Measurements from ENCODE around the gene SPG21.

The SPG21 gene

DNA sequence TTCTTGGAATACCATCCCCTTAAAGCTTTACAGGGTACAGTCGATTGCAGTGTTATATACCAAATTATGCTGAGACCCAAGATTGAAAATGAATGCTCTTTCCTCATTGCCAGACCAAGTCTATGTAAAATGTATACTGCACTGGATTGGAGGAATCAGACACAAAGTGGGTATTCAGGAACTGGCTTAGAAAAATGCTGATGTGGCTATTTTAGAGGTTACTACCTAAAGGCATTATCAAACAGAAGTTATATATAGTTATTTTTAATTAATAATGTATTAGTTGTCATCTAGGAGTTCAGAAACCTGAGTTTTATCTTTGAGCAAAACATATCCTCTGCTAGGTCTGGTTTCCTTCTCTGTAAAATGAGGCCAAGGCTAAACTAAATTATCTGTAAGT lies 3.6 kb upstream of the SPG21 start:
- DNase-seq, result no peak

DNA sequence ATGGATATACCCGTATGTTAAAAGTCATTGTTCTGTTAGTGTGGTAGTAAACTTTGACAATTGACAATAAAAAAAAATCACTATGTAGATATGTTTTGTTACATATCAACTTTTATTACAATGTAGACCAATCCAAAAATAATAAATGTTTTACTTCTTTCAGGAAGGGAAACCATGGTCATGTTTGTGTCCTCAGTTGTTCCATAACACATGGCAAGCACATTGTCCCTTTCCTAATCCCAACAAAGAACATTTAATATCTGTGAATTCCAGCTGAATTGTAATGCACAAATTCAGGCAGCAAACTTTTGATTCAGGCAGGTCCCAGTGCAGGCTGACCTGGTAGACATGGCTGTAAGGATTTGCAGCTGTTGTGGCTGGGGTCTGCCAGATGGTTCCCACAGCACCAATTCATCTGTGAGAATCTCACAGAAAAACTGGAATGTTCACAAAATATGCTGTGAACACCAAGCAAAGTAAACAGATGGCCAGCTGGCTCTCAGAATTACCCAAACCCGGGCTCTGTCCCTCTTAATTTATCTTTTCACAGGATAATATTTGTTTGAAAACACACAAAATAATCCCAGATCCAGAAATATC lies 1.9 kb upstream of the SPG21 start:
- no peak for DNase-seq

DNA sequence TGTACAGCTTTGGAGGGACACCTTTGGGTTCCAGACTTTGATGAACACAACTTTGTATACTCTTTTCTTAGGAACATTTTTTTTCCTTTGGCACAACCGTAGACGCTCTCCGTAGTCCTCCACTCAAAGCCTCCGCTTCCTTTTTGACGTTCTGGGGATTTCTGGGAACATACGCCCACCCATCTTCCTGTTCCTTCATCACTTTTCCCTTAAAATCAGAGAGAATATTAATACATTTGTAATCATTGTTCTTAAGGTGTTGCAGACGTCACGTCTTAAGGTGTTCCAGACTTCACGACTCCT lies 405 bp upstream of the SPG21 start:
- no peak for DNase-seq

DNA sequence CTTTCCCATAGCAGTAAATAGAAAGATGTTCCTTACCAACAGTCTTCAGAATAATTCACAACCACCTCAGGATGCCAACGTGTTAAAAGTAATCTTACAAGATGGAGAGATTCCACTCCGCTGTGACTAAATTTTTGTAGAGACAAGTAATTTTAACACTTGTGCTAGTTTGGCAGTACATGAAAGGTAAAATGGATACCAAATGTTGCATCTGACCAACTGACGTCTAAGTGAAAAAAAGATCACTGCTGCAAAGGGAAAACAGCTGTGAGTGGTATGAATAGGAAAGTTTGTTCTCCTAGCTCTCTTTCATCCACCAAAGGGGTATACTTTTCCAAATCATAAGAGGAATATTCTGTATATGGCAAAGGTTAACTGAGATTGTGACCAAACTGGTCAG lies 2.6 kb downstream of the SPG21 start:
- no peak for DNase-seq

DNA sequence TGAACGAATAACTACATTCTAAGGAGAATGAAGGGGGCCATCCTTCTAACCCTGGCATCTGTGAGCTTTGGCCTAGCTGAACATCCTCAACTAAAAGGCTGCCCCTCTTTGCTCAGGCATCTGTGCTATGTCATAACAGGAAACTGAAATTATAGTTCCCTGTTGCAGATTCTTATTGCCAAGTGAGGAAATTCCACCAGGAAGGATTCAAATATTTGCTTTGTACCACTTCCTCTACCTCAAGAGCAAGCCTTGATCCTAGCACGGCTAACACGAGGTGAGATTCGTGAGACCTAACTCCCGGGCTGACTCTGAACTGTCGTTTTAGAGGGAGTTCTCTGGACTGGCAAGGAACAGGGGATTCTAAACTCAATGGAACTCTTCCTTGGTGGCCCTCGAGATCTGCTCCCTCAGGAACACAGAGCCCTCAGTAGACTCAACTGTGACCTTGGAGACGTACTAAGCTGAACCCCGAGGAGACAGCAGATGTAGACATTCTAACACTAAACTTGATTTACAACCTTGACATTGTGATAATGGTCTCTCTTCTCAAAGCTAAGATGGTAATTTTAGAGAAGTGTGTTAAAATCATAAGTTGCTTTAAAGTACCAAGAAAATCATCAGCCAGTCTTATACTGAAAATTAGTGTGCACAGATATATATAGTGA lies 4.2 kb downstream of the SPG21 start:
- DNase-seq, result no peak

DNA sequence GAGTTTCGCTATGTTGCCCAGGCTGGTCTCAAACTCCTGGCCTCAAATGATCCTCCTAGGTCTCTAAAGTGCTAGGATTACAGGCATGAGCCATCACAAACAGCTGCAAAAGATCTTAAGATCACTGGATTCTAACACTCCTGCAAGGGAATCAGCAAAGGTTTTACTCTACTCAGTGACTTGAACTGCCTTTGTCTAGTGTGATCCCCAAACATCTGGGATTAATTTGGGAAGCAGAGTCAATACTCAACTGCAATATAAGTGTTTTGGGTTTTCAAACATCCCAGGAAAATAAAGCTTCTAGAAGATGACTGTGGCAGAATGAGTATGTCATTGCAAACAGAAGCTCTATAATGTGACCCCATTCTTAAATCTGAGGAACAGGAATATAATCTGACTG lies 7.2 kb downstream of the SPG21 start:
- no peak for DNase-seq

DNA sequence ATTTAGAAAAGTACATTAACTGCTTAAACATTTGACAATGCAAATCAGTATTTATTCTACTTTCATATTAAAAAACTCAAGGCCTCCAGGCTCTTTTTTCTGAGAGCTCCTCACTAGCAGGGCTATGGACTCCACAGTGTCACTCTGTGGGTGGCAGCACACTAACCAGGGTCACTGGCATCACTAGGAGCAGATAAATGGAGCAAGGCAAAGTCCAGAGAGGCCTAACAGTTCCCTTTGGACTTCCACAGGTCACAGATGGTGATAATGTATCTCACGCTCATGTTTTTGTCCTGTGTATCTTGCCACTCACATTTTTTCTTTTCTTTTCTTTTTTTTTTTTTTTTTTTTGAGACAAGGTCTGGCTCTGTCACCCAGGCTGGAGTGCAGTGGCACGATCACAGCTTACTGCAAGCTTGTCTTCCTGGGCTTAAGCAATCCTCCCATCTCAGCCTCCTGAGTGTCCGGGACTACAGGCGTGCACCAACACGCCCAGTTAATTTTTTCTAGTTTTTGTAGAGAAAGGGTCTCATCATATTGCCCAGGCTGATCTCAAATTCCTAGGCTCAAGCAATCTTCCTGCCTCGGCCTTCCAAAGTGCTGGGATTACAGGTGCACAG lies 7.8 kb downstream of the SPG21 start:
- no peak for DNase-seq

DNA sequence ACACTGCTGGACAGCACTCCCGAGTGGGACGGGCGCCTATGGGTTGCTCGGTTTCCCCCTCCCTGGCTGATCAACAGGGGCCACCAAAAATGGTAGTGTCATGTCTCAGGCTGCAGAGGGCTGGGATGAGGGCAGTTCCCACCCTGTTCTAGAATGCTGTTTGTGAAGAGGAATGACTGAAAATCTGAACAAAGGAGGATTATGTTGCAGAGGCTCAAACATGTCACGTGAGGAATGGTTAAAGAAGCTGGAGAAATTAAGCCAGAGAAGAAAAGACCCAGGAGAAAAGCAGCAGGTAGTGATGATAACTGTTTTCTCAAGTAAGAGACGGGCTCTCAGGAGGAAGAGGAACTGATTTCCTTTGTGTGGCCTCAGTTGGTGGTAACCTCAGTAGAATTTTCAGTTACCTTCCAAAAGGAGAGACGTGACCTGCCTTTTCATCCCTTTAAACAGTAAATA lies 10.4 kb downstream of the SPG21 start:
- DNase-seq, result peak in 12 of 56 donors; percentile 5 to 62 (median 11)

DNA sequence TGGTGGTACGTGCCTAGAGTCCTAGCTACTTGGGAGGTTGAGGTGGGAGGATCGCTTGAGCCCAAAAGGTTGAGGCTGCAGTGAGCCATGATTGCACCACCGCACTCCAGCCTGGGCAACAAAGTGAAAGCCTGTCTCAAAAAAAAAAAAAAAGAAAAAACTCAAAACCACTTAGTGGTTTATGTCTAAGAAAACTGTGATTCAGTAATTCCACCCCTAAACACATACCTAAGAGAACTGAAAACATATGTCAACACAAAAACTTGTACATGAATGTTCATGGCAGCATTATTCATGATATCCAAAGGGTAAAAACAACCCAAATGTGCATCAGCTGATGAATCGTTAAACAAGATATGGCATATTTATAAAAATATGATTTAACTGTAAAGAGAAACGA lies 14.3 kb downstream of the SPG21 start:
- no peak for DNase-seq

DNA sequence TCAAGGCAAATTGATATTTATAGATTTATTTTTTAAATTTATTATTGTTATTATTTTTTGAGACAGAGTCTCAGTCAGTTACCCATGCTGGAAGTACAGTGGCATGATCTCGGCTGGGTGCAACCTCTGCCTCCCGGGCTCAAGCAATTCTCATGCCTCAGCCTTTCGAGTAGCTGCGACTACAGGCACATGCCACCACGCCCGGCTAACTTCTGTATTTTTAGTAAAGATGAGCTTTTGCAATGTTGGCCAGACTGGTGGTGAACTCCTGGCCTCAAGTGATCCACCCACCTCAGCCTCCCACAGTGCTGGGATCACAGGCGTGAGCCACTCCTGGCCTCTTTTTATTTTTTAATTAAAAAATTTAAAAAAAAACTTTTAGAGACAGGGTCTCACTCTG lies 19.0 kb downstream of the SPG21 start:
- DNase-seq, result no peak

DNA sequence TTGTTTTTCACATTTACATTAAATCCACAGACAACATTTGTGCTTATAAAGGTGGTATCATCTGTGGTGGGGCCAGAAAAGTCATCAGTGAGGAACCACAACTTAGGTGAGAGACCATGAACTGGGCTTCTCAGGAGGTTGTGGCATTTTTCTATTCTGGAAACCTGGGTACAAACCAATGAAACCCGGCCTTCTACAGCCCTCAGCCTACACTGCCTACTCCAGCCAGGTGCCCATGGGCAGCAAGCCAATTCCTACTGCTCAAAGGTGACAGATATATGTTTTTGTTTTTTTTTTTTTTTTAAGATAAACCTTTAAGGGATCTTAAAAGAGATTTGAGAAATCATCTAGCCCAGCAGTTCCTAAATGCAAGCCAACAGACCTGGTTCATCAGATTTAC lies 20.3 kb downstream of the SPG21 start:
- no peak for DNase-seq

DNA sequence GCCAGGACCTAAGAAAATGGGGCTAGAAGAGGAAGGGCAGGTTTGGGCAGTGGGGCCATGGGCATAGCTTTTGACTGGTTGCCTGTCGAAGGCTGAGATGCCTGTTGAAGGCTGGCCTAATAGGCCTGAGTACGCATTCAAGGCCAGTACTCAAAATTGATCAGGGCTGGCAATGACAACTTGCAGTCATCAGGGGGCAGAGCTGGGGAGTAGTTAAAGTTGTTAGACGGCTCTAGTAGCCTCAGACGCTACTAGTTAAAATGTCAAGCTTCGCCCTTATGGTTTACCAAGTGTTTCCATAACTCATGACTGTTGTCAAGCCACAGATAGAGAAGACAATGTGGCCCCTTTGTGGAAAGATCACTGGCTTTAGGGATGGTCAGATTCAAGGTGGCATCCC lies 28.7 kb downstream of the SPG21 start:
- DNase-seq, result no peak

DNA sequence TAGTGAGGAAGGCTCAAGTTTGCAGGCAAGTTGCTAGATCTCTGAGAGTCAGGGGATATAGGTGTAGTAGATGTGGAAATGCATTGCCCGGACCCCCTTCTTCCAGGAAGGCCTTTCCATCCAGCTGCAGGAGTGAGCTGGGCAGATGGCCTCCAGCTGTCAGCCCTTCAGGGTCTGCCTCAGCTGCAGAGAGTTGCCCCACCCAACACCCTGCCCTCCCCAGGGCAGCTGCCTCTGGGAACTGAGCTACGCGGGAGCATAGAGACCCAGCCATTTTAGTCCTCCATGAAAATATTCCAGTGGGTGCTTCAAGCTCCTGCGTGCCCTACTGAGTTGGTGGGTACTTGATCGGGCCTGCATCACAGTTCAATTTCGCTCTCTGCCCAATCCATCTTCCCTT lies 29.6 kb downstream of the SPG21 start:
- no peak for DNase-seq

DNA sequence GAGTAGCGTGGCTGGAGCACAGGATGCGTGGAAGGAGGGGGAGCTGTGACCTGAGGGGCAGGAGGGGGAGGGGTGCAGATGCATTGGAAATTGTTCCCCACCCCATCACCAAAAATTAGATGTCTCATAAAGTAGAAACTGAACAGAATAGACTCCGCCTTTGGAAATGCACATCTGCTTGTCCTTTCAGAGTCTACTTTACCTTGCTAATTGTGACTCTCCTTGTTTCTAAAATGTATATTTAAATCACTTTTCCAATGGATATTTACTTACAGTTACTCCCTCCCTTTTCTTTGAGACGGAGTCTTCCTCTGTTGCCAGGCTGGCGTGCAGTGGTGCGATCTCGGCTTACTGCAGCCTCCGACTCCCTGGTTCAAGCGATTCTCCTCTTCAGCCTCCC lies 30.6 kb downstream of the SPG21 start:
- no peak for DNase-seq

DNA sequence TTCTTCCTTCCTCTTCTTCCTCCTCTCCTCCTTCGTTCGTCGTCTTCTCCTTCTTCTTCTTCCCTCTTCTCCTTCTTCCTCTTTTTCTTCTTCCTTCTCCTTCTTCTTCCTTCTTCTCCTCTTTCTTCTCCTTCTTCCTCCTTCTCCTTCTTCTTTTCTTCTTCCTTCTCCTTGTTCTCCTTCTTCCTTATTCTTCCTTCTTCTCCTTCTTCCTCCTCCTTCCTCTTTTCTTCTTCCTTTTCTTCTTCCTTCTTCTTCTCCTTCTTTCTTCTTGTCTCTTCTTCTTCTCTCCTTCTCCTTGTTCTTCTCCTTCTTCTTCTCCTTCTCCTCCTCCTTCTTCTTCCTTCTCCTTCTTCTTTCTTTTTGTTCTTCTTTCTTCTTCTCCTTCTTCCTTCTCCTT lies 35.3 kb downstream of the SPG21 start:
- no peak for DNase-seq

DNA sequence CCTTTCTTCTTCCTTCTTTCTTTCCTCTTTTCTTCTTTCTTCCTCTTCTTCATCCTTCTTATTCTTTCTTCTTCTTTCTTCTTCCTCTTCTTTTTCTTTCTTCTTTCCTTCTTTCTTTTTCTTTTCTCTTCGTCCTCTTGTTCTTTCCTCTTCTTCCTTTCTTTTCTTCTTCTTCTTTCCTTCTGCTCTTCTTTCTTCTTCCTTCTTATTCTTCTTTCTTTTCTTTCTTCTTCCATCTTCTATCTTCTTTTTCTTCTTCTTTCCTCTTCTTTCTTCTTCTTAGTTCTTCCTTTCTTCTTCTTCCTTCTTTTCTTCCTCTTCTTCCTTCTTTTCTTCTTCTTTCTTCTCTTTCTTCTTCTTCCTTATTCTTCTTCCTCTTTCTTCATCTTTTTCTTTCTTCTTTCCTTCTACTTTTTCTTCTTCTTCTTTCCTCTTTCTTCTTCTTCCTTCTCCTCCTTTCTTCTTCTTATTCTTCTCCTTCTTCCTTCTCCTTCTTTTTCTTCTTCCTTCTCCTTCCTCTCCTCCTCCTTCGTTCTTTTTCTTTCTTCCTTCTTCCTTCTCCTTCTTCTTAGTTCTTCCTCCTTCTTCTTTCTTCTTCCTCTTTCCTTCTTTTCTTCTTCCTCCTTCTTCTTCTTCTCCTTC lies 37.8 kb downstream of the SPG21 start:
- DNase-seq, result no peak

DNA sequence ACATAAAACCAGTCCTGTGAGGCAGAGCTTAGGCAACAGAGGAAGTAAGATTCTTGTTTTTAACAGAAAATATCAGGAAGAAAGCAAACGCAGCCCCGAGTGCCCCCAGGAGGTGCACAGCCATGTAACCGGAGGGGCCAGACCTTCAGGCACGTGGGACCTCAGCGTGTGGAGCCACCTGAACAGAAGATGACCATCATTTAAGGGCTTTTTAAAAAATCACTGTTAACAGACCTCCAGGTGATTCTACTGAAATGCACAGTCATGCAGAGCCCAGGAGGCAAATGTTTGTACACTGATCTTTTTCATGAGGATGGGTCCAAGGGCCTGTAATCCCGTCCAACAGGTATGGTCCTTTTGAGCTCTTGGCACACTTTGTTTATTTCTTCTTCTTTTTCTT lies 38.8 kb downstream of the SPG21 start:
- DNase-seq, result no peak

DNA sequence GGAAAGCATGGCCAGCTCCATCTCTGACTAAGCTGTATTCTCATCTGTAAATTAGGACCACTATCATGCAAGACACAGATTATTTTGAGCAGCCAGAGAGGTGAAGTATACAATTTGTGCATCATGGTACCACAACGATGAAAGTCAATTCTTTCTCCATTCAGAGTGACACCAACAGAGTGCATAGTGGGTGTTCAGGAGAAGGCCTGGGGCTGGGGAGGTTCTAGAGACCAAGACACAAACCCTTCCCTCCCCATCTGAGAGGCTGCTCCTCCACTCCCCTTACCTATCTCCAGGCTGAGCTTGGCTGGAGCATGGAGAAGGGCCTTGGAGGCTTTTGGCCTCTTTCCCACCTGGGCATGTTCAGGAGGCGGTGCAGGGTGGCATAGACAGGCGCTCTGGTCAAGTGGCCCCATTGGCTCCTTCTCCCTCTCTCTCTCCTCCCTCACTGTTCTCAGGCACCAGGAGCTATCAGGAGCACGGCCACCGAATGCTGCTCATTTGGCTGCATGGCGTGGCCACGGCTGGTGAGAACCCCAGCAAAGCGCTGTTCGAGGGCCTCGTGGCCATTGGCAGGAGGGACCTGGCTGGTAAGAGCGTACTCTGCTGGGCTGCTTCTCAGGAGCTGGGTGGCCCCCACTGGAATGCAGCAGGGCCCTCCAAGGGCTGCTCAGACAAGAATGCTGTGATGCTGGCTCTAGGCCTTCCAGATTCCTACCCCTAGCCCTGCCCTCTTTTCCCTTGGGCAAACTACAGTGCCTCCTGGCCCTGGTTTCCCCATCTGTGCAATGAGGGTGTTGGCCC lies 40.1 kb downstream of the SPG21 start:
- DNase-seq, result no peak

DNA sequence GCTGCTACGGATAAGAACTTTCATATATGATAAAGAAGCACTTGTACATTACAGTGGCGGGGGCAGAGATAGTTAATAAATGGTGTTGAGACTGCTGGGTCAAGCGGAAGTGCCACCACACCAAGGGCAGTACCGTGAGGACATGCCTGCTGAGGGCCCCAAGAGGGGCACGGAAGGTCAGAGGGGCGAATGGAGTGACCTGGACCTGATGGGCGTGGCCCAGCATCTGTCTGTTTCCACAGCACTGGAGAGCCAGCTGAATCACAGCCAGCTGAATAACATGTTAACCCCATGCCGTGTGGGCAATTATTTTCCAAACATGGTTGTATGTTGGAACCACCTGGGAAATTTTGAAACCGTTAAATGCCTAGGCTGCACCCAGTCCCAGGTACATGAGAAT lies 40.8 kb downstream of the SPG21 start:
- DNase-seq, result no peak

DNA sequence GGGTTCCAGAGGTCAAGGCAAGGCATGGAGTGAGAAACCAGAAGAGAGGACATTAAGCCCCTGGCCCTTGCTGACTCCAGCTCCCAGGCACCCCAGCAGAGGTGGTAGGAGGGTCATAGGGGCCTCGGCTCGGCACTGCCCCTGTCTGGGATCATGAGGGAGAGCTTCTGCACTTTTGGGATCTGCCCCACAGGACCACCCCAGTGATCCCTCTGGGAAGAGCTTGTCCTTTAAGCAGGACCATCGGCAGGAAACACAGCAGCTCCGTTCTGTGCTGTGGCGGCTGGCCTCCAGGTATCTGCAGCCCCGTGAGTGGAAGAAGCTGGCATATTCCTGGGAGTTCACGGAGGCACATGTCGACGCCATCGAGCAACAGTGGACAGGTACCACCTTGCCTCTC lies 42.5 kb downstream of the SPG21 start:
- no peak for DNase-seq

DNA sequence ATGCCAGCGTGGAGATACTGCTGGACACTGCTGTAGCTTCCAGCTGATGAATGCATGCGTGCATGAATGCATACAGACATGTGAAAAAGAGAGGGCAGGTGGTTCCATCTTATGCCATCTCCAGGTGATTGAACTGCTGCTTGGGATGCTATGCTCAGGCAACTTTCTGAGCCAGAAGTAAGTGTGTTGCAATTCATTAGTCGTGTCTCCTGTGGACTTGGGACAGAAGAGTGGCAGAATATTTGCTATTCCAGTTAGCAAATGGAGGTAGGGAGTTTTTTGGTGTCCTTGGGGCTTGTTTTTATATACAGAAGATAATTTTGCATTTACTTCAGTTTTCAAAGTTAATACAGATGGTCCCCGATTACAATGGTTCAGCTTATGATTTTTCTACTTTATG lies 44.8 kb downstream of the SPG21 start:
- no peak for DNase-seq
